HG03039 (cell line): Measurements from ENCODE around the gene NOP56.
"Not testable (repeated sequence)": the region's sequence is repeated elsewhere in the genome, so short reads cannot be mapped to it uniquely, and the experiment has no call there.

ENCODE experiments used
- ATAC-seq: cut with Tn5 transposase; IDR thresholded peaks from one replicate; pipeline ENCODE4 v1.9.1; 2021; ENCODE audit warnings: mild to moderate bottlenecking, moderate library complexity; ENCODE audit not compliant: unreplicated experiment

NOP56 gene

GRCh38 chr20:2684817-2685216 is 32.4 kb downstream of the NOP56 start:
- ATAC-seq: not testable (repeated sequence)

GRCh38 chr20:2687514-2687913 is 35.1 kb downstream of the NOP56 start:
- no peak for ATAC-seq

- no peak for ATAC-seq
Observed at GRCh38 chr20:2688041-2688591, 35.7 kb downstream of the NOP56 start.

- ATAC-seq: no peak
Observed at GRCh38 chr20:2690213-2690612, 37.8 kb downstream of the NOP56 start.

GRCh38 chr20:2690718-2691117 is 38.3 kb downstream of the NOP56 start:
- no peak for ATAC-seq

GRCh38 chr20:2691127-2691526 is 38.7 kb downstream of the NOP56 start:
- ATAC-seq: no peak

GRCh38 chr20:2691663-2692035 is 39.2 kb downstream of the NOP56 start:
- ATAC-seq: no peak

GRCh38 chr20:2692036-2692885 is 39.8 kb downstream of the NOP56 start, which contains the start of gene EBF4:
EBF4 (plus strand) TSS chr20:2692780; CDS start chr20:2693646, 866 bp downstream.
- no peak for ATAC-seq

- no peak for ATAC-seq
Observed at GRCh38 chr20:2692886-2693285, 40.5 kb downstream of the NOP56 start.

- ATAC-seq: no peak
Observed at GRCh38 chr20:2693286-2694007, 41.0 kb downstream of the NOP56 start.

- ATAC-seq: no peak
Observed at GRCh38 chr20:2694008-2694471, 41.6 kb downstream of the NOP56 start.

GRCh38 chr20:2694519-2694918 is 42.1 kb downstream of the NOP56 start:
- no peak for ATAC-seq

- ATAC-seq: no peak
Observed at GRCh38 chr20:2695206-2695983, 43.0 kb downstream of the NOP56 start.

- ATAC-seq: not testable (repeated sequence)
Observed at GRCh38 chr20:2695984-2696525, 43.6 kb downstream of the NOP56 start.

GRCh38 chr20:2696646-2697045 is 44.2 kb downstream of the NOP56 start:
- no peak for ATAC-seq

GRCh38 chr20:2697768-2698167 is 45.3 kb downstream of the NOP56 start:
- no peak for ATAC-seq

GRCh38 chr20:2698186-2698817 is 45.9 kb downstream of the NOP56 start:
- ATAC-seq: no peak

GRCh38 chr20:2698912-2699311 is 46.5 kb downstream of the NOP56 start:
- ATAC-seq: no peak

GRCh38 chr20:2699775-2700413 is 47.5 kb downstream of the NOP56 start:
- no peak for ATAC-seq
